NCI-H2107 treated with DMSO at 0.1 percent for 48 hours (cell line): ENCODE results near the gene CACNG7.
"Not testable (repeated sequence)": the region's sequence is repeated elsewhere in the genome, so short reads cannot be mapped to it uniquely, and the experiment has no call there.

ENCODE experiments used
- DNase-seq: peaks from one replicate; lab custom pipeline; 2025; ENCODE audit not compliant: unreplicated experiment; lab: John Stamatoyannopoulos, UW

Gene CACNG7

GRCh38 chr19:53904909-53905308 is 4.2 kb upstream of the CACNG7 start:
- no peak for DNase-seq

- no peak for DNase-seq
These were observed 3.3 kb upstream of the CACNG7 start for GRCh38 chr19:53905787-53906186.

GRCh38 chr19:53906211-53907192 is 2.6 kb upstream of the CACNG7 start:
- no peak for DNase-seq

GRCh38 chr19:53907193-53907581 is 1.9 kb upstream of the CACNG7 start:
- DNase-seq, result no peak

GRCh38 chr19:53907690-53908089 is 1.4 kb upstream of the CACNG7 start:
- DNase-seq, result no peak

GRCh38 chr19:53908106-53908934 is 758 bp upstream of the CACNG7 start:
- DNase-seq, result no peak

GRCh38 chr19:53909471-53910169 is 542 bp downstream of the CACNG7 start:
- no peak for DNase-seq

- DNase-seq, result no peak
These were observed 1.1 kb downstream of the CACNG7 start for GRCh38 chr19:53910170-53910518.

GRCh38 chr19:53912653-53913052 is 3.6 kb downstream of the CACNG7 start:
- no peak for DNase-seq

- DNase-seq, result no peak
These were observed 5.9 kb downstream of the CACNG7 start for GRCh38 chr19:53915000-53915399.

GRCh38 chr19:53916004-53916403 is 6.9 kb downstream of the CACNG7 start:
- DNase-seq, result no peak

GRCh38 chr19:53917356-53917755 is 8.3 kb downstream of the CACNG7 start:
- no peak for DNase-seq

- DNase-seq, result no peak
These were observed 18.7 kb downstream of the CACNG7 start for GRCh38 chr19:53927739-53928138.

- DNase-seq, result no peak
These were observed 27.0 kb downstream of the CACNG7 start for GRCh38 chr19:53936029-53936428.

- DNase-seq, result no peak
These were observed 33.1 kb downstream of the CACNG7 start for GRCh38 chr19:53942001-53942786.

GRCh38 chr19:53944416-53944815 is 35.3 kb downstream of the CACNG7 start:
- DNase-seq, result no peak

GRCh38 chr19:53944933-53945332 is 35.9 kb downstream of the CACNG7 start:
- no peak for DNase-seq

GRCh38 chr19:53945441-53945840 is 36.4 kb downstream of the CACNG7 start:
- no peak for DNase-seq

GRCh38 chr19:53945998-53946397 is 36.9 kb downstream of the CACNG7 start:
- no peak for DNase-seq

- no peak for DNase-seq
These were observed 38.5 kb downstream of the CACNG7 start for GRCh38 chr19:53947624-53948023.

- not testable (repeated sequence) for DNase-seq
These were observed 39.5 kb downstream of the CACNG7 start for GRCh38 chr19:53948611-53949010.
